Panc1 (cell line): ENCODE measurements around the gene DENND2A. TPM values are rescaled to one million over a fixed set of nuclear protein-coding genes. Genes with fewer than 3 reads are reported as not detected.

ENCODE experiments used
- ATAC-seq: fragments of 200-7000 bp; cut with Tn5 transposase; 2 replicates; pipeline ENCODE4 v1.9.1; 2020; ENCODE audit warnings: mild to moderate bottlenecking, moderate library complexity
- BruUV-seq: library from RNA; stranded (reverse); fragments of 400-500 nt; replicated peaks from 2 replicates; lab custom pipeline; 2021; lab: Mats Ljungman, UMichigan
- CTCF ChIA-PET: fragments of 300-600 bp; sonication (Branson Sonifier 250); formaldehyde crosslinking; loops from one replicate; lab custom pipeline; 2022; ENCODE audit warnings: antibody characterized with exemption; lab: Charles Lee
- POLR2A ChIA-PET: fragments of 300-600 bp; sonication (Branson Sonifier 250); formaldehyde crosslinking; loops from one replicate; lab custom pipeline; 2022; ENCODE audit warnings: antibody characterized with exemption; lab: Charles Lee
- DNase-seq: peaks from one replicate; pipeline ENCODE4 v3.0.0-alpha.2; 2010; ENCODE audit warnings: low read depth, low spot score
- H3K27ac ChIP-seq: 2 replicates; pipeline ENCODE4 v1.5.1; 2011; ENCODE audit warnings: mild to moderate bottlenecking, low read length, inconsistent platforms
- H3K27me3 ChIP-seq: fragments of 200-500 bp; sonication (Bioruptor generic); 2 replicates; pipeline ENCODE4 v1.6.0; 2014; ENCODE audit warnings: low read length, inconsistent platforms; ENCODE audit not compliant: control insufficient read depth, insufficient read depth
- H3K36me3 ChIP-seq: fragments of 200-500 bp; sonication (Bioruptor generic); 2 replicates; pipeline ENCODE4 v1.5.1; 2014; ENCODE audit warnings: inconsistent platforms, mild to moderate bottlenecking, low read length, moderate library complexity; ENCODE audit not compliant: control insufficient read depth, insufficient read depth
- H3K4me1 ChIP-seq: 2 replicates; pipeline ENCODE4 v1.5.1; 2011; ENCODE audit warnings: inconsistent platforms, mild to moderate bottlenecking, low read length, moderate library complexity; ENCODE audit not compliant: control insufficient read depth, insufficient read depth
- H3K4me3 ChIP-seq, 2 experiments: 2 replicates each; pipeline ENCODE4 v1.5.1; 2011 to 2012; ENCODE audit warnings: low read depth in 2 of 2, low read length in 2 of 2, mild to moderate bottlenecking in 2 of 2, inconsistent platforms in 1 of 2, moderate library complexity in 1 of 2
- H3K9me3 ChIP-seq: fragments of 200-500 bp; sonication (Bioruptor generic); 2 replicates; pipeline ENCODE4 v1.5.1; 2014; ENCODE audit warnings: low read depth, mild to moderate bottlenecking, inconsistent platforms, low read length, moderate library complexity; ENCODE audit not compliant: control insufficient read depth, insufficient read depth
- POLR2AphosphoS5 ChIP-seq: IDR thresholded peaks from 2 replicates; pipeline ENCODE4 v1.6.1; 2012; ENCODE audit warnings: mild to moderate bottlenecking, low read depth, low read length, moderate library complexity
- REST ChIP-seq, 2 experiments: IDR thresholded peaks; 2 replicates each; pipeline ENCODE4 v1.6.1; 2011 to 2012; ENCODE audit warnings: low read depth in 2 of 2, control low read depth in 1 of 2, low read length in 1 of 2, mild to moderate bottlenecking in 1 of 2, moderate library complexity in 1 of 2; ENCODE audit not compliant: insufficient read depth in 1 of 2
- SIN3A ChIP-seq: IDR thresholded peaks from 2 replicates; pipeline ENCODE4 v1.6.1; 2012; ENCODE audit warnings: low read depth, mild to moderate bottlenecking, low read length, moderate library complexity, borderline replicate concordance; ENCODE audit not compliant: insufficient read depth
- TCF7L2 ChIP-seq: IDR thresholded peaks from 2 replicates; pipeline ENCODE4 v1.6.1; 2011; ENCODE audit warnings: mild to moderate bottlenecking, low read depth, low read length, inconsistent platforms
- in situ Hi-C: cut with HindIII; loops from 2 replicates; pipeline ENCODE4 v1.10.0; 2016; ENCODE audit warnings: low sequenced_read_pairs, low pct_unique_long_range_greater_than_20kb
- intact Hi-C: fragments of 100-400 bp; cut with micrococcal nuclease; formaldehyde crosslinking; loops from one replicate; pipeline ENCODE4 v1.10.0; 2022; ENCODE audit not compliant: unreplicated experiment
- total RNA-seq: library from RNA; stranded (reverse); gene quantifications from one replicate; pipeline ENCODE4 v1.2.1, GENCODE V29; 2021; ENCODE audit not compliant: unreplicated experiment
- TF ChIP-seq, protein P1 (sequence below): fragments of 450-650 bp; IDR thresholded peaks from 2 replicates; pipeline ENCODE4 v1.5.1; 2017; ENCODE audit warnings: mild to moderate bottlenecking

DENND2A gene
- total RNA-seq, 1 experiment from 2014 or later = 1.4 TPM

GRCh38 chr7:140584195-140584851, 56.3 kb downstream of the DENND2A start:
- H3K36me3 ChIP-seq = no peaks in the 10 kb centered on the region
- ATAC-seq (no peak), DNase-seq (no peak)
- intact Hi-C loops = no loop called here
- CTCF ChIA-PET = no interaction called here
- no TSS peak for BruUV-seq
- H3K27me3 ChIP-seq = no peaks in the 10 kb centered on the region
- no peaks in the 10 kb centered on the region for H3K9me3 ChIP-seq
- no peaks in the 10 kb centered on the region for H3K4me1 ChIP-seq
- no peak overlapping the region for H3K4me3 ChIP-seq
- POLR2A ChIA-PET = no interaction called here
- in situ Hi-C loops = no loop called here
- TF ChIP-seq REST (IDR thresholded peaks at IDR 0.05; ENCODE audit: insufficient read depth in 1 of 2, low read depth in 2 of 2, low read length in 1 of 2) = no peak
- TF ChIP-seq SIN3A = no peak
- no peak for TF ChIP-seq TCF7L2
- TF ChIP-seq, protein P1, sequence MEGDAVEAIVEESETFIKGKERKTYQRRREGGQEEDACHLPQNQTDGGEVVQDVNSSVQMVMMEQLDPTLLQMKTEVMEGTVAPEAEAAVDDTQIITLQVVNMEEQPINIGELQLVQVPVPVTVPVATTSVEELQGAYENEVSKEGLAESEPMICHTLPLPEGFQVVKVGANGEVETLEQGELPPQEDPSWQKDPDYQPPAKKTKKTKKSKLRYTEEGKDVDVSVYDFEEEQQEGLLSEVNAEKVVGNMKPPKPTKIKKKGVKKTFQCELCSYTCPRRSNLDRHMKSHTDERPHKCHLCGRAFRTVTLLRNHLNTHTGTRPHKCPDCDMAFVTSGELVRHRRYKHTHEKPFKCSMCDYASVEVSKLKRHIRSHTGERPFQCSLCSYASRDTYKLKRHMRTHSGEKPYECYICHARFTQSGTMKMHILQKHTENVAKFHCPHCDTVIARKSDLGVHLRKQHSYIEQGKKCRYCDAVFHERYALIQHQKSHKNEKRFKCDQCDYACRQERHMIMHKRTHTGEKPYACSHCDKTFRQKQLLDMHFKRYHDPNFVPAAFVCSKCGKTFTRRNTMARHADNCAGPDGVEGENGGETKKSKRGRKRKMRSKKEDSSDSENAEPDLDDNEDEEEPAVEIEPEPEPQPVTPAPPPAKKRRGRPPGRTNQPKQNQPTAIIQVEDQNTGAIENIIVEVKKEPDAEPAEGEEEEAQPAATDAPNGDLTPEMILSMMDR = no peak
- TF ChIP-seq POLR2AphosphoS5 = no peak
- no peak overlapping the region for H3K27ac ChIP-seq

DNA sequence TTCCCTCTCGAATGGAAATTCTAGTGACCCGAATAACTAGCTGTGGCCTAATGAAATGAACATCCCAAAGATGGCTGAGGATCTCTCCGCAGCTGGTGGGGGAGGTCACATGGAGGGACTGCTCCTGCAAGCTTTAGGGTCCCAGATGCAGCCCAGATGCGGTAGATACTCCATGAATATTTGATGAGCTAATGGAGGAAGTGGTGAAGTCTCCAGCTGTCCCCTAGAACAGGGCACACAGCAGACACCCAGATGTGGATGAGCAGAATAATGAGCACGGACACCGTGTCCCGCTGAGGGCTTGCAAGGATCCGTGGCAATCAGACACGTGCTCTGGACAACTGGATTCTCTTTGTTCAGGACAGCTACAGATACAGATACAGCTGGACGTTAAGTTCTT, 59.2 kb downstream of the DENND2A start:
- intact Hi-C loops (no loop called here), in situ Hi-C loops (no loop called here)
- no TSS peak for BruUV-seq
- POLR2A ChIA-PET = no interaction called here
- DNase-seq (no peak), ATAC-seq (no peak)
- Histone ChIP-seq H3K27me3 (no peaks in the 10 kb centered on the region), H3K9me3 (no peaks in the 10 kb centered on the region), H3K4me3 (no peak overlapping the region), H3K36me3 (no peaks in the 10 kb centered on the region), H3K4me1 (no peaks in the 10 kb centered on the region), H3K27ac (no peak overlapping the region)
- TF ChIP-seq, protein P1 = no peak
- TF ChIP-seq REST (IDR thresholded peaks at IDR 0.05; ENCODE audit: insufficient read depth in 1 of 2, low read depth in 2 of 2, low read length in 1 of 2) (no peak), SIN3A (no peak), TCF7L2 (no peak), POLR2AphosphoS5 (no peak)
- CTCF ChIA-PET = no interaction called here
